ENCODE data around the gene BCORL1. TPM values are rescaled to one million over a fixed set of nuclear protein-coding genes. Genes with fewer than 3 reads are reported as not detected.

Gene BCORL1, protein sequence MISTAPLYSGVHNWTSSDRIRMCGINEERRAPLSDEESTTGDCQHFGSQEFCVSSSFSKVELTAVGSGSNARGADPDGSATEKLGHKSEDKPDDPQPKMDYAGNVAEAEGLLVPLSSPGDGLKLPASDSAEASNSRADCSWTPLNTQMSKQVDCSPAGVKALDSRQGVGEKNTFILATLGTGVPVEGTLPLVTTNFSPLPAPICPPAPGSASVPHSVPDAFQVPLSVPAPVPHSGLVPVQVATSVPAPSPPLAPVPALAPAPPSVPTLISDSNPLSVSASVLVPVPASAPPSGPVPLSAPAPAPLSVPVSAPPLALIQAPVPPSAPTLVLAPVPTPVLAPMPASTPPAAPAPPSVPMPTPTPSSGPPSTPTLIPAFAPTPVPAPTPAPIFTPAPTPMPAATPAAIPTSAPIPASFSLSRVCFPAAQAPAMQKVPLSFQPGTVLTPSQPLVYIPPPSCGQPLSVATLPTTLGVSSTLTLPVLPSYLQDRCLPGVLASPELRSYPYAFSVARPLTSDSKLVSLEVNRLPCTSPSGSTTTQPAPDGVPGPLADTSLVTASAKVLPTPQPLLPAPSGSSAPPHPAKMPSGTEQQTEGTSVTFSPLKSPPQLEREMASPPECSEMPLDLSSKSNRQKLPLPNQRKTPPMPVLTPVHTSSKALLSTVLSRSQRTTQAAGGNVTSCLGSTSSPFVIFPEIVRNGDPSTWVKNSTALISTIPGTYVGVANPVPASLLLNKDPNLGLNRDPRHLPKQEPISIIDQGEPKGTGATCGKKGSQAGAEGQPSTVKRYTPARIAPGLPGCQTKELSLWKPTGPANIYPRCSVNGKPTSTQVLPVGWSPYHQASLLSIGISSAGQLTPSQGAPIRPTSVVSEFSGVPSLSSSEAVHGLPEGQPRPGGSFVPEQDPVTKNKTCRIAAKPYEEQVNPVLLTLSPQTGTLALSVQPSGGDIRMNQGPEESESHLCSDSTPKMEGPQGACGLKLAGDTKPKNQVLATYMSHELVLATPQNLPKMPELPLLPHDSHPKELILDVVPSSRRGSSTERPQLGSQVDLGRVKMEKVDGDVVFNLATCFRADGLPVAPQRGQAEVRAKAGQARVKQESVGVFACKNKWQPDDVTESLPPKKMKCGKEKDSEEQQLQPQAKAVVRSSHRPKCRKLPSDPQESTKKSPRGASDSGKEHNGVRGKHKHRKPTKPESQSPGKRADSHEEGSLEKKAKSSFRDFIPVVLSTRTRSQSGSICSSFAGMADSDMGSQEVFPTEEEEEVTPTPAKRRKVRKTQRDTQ (N-terminal part only)
- total RNA-seq: 2.4 and 5.7 TPM in 2 replicates

GRCh38 chrX:129982300-129983251 lies at the start of gene BCORL1:
Gene BCORL1 (plus strand): TSS chrX:129982635. CDS start chrX:130005232, 22,597 bp downstream.

Other genes starting within 250 kb of the BCORL1 start
- not detected in 2 replicates for gene XPNPEP2, start 243.7 kb upstream of the BCORL1 start, total RNA-seq
- gene SASH3, start 202.7 kb upstream of the BCORL1 start, total RNA-seq: not detected in 2 replicates
- gene ZDHHC9, start 138.7 kb upstream of the BCORL1 start, total RNA-seq: 9.2 and 27.5 TPM in 2 replicates
- 15.1 and 19.5 TPM in 2 replicates for gene UTP14A, start 76.5 kb upstream of the BCORL1 start, total RNA-seq
- 11.2 and 21.6 TPM in 2 replicates for gene ELF4, start 127.9 kb downstream of the BCORL1 start, total RNA-seq
- gene AIFM1, start 183.2 kb downstream of the BCORL1 start, total RNA-seq: 17.2 and 23.1 TPM in 2 replicates
- gene RAB33A, start 189.3 kb downstream of the BCORL1 start, total RNA-seq: 0.19 and 0.49 TPM in 2 replicates

Data from bladder microvascular endothelial cell (primary cell).